ENCODE data around the gene RIT2. TPM values are rescaled to one million over a fixed set of nuclear protein-coding genes. Genes with fewer than 3 reads are reported as not detected.

RIT2 gene
- polyA plus RNA-seq, 1 of the 3 experiments (the other 2 are of a cell fraction): not detected

- TF ChIP-seq REST (IDR thresholded peaks at IDR 0.05; ENCODE audit: low read depth, low read length): no peak
- no peak for TF ChIP-seq IRF3 (IDR thresholded peaks at IDR 0.05; ENCODE audit: low read depth, low read length)
- TF ChIP-seq YY1 (IDR thresholded peaks at IDR 0.05; ENCODE audit: low read depth): no peak
- TF ChIP-seq ZBTB33 (IDR thresholded peaks at IDR 0.05; ENCODE audit: borderline replicate concordance, low read depth): no peak
- no peak for TF ChIP-seq FOXM1 (IDR thresholded peaks at IDR 0.05; ENCODE audit: low read depth)
- TF ChIP-seq NRF1 (IDR thresholded peaks at IDR 0.05; ENCODE audit: low read depth, low read length): no peak
Measured at GRCh38 chr18:43049021-43049420, 66.5 kb downstream of the RIT2 start (continued).

- no peak for TF ChIP-seq REST (IDR thresholded peaks at IDR 0.05; ENCODE audit: low read depth, low read length)
- TF ChIP-seq MEF2A (IDR thresholded peaks at IDR 0.05; ENCODE audit: borderline replicate concordance, low read depth): no peak
- TF ChIP-seq RXRA (IDR thresholded peaks at IDR 0.05; ENCODE audit: borderline replicate concordance, low read depth): no peak
- TF ChIP-seq TEAD4 (IDR thresholded peaks at IDR 0.05; ENCODE audit: borderline replicate concordance, insufficient read depth): no peak
- Histone ChIP-seq H3K4me3 (ENCODE audit: low read depth in 2 of 2, low read length in 1 of 2) (no peak overlapping the region), H3K79me2 (ENCODE audit: insufficient read depth) (no peaks in the 10 kb centered on the region), H3K27me3 (ENCODE audit: insufficient read depth) (no peaks in the 10 kb centered on the region), H3K9me2 (no peaks in the 10 kb centered on the region), H3K9ac (no peak overlapping the region), H3F3A (replicated peaks; ENCODE audit: insufficient read depth) (no peaks in the 10 kb centered on the region), H3K4me2 (no peak overlapping the region), H3K9me3 (no peaks in the 10 kb centered on the region), H3K27ac (ENCODE audit: low read depth in 2 of 2, low read length in 1 of 2) (no peak overlapping the region), H3K4me1 (ENCODE audit: control insufficient read depth in 1 of 2, insufficient read depth in 2 of 2, low read depth in 1 of 2, low read length in 1 of 2) (no peaks in the 10 kb centered on the region), H2AFZ (ENCODE audit: low read depth) (no peak overlapping the region), H3K36me3 (replicated peaks in 1 of 2; ENCODE audit: control insufficient read depth in 1 of 2, insufficient read depth in 2 of 2, low read length in 1 of 2) (no peaks in the 10 kb centered on the region), H4K20me1 (ENCODE audit: insufficient read depth) (no peaks in the 10 kb centered on the region)
- 60% methylated on average over 1 of the region's 2 CpGs for WGBS (ENCODE audit: low lambda C conversion rate)
- no peak for DNase-seq
- CTCF ChIA-PET: interaction anchor here (0.9 kb wide), 1 partner anchor 10 kb away, joined by 3 read pairs; no protein-coding TSS in a partner anchor
- POLR2A ChIA-PET: no interaction called here
Measured at GRCh38 chr18:43046322-43046721, 69.2 kb downstream of the RIT2 start.
